ENCODE measurements around the gene CNTNAP4.
A peak's percentile ranks its signal among the peaks of the same experiment; 100 is the strongest.

The CNTNAP4 gene

DNA sequence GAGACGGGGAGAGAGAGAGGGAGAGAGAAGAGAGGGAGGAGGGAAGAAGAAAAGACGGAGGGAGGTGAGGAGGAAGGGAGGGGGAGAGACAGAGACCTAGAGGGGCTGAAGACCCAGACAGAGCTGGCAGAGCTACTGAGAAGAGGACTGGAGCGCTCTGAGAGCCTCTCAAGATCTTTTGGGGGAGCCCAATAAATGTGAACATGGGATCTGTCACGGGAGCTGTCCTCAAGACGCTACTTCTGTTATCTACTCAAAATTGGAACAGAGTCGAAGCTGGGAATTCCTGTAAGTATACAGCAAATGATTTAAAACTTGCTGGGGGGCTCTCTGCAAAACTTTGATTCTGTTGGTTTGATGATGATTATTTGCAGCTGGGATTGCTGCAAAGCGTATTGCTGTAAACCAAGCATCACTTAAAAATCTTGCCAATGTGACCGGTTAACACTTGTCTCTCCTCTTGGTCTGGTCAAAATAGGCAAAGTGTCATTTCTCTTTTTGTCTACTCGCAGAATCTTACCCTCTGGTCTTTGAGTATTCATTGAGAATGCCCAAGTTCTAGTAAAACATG is 344 bp downstream of the CNTNAP4 start:
- Histone ChIP-seq H3K4me1 (ENCODE audit: insufficient read depth, low read length) (no peaks in the 10 kb centered on the region), H3K4me3 (ENCODE audit: low read length) (peak overlapping the region; percentile 60; the same call in 1 of the 2 replicates), H3K36me3 (ENCODE audit: insufficient read depth, low read depth, low read length) (no peaks in the 10 kb centered on the region), H3K9me3 (ENCODE audit: insufficient read depth, low read depth, low read length) (no peaks in the 10 kb centered on the region), H3K9ac (ENCODE audit: low read depth, low read length) (no peak overlapping the region), H3K27me3 (ENCODE audit: insufficient read depth, low read length) (peaks cover 22% of the 10 kb centered on the region), H3K27ac (ENCODE audit: low read length) (no peak overlapping the region)

GRCh38 chr16:76278086-76278485 is 885 bp downstream of the CNTNAP4 start:
- Histone ChIP-seq H3K27ac (ENCODE audit: low read length) (no peak overlapping the region), H3K9me3 (ENCODE audit: insufficient read depth, low read depth, low read length) (no peaks in the 10 kb centered on the region), H3K9ac (ENCODE audit: low read depth, low read length) (no peak overlapping the region), H3K27me3 (ENCODE audit: insufficient read depth, low read length) (peaks cover 22% of the 10 kb centered on the region), H3K4me1 (ENCODE audit: insufficient read depth, low read length) (no peaks in the 10 kb centered on the region), H3K36me3 (ENCODE audit: insufficient read depth, low read depth, low read length) (no peaks in the 10 kb centered on the region), H3K4me3 (ENCODE audit: low read length) (no peak overlapping the region)

DNA sequence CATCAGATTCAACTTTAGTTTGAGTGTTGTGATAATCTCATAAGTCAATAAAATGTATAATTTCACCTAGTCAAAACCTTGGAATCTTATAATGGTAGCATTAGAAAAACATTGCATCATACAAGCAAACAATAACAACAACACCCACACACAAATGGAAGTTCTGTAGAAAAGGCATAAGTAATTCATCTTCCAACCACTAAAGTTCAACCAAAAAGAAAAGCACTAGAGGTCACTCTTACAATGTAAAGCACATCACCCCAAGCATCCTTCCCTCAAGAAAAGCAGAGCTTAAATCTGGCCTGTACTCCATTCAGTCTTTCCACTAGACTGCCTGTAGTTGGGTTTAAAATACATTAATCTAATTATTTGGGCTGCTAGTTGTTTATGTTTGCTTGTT is 1.8 kb downstream of the CNTNAP4 start:
- H3K27me3 ChIP-seq (ENCODE audit: insufficient read depth, low read length), result peaks cover 22% of the 10 kb centered on the region
- no peak overlapping the region for H3K27ac ChIP-seq (ENCODE audit: low read length)
- H3K36me3 ChIP-seq (ENCODE audit: insufficient read depth, low read depth, low read length), result no peaks in the 10 kb centered on the region
- no peak overlapping the region for H3K4me3 ChIP-seq (ENCODE audit: low read length)
- no peaks in the 10 kb centered on the region for H3K4me1 ChIP-seq (ENCODE audit: insufficient read depth, low read length)
- no peaks in the 10 kb centered on the region for H3K9me3 ChIP-seq (ENCODE audit: insufficient read depth, low read depth, low read length)
- H3K9ac ChIP-seq (ENCODE audit: low read depth, low read length), result no peak overlapping the region

DNA sequence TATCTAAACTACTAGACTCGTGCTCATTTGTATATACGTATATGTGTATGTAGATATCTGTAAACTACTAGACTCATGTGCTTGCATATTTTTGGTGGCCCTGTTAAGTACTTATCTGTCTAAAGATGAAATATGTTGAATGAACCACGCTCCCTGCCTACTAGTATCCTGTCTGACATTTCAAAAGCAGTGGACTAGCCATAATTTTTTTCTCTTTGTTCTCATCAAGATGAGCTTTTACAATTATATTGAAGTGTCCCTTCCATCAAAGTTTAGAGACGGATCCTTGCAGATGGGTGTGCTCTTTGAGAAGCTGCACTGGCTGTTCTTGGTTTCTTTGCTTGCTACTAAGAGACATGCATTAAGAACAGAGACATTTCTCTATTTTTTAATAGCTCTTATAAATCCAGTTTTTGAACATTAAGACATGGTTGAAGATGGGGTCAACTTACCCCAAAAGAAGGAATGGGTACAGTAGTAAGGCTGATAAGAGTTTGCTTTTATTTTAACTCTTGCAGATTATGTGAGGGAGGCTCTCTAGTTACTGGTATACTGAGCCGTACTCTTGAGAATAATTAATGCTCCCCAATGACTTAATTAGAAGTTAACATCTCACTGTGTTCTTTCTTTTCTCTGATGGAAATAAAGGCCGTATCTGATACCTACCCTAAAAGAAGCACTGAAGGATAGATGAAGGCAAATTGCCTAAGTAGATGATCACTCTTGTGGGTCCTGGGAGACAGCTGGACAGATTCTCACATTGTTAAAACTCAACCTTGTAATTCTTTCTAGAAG is 3.4 kb downstream of the CNTNAP4 start:
- no peak overlapping the region for H3K4me3 ChIP-seq (ENCODE audit: low read length)
- H3K27me3 ChIP-seq (ENCODE audit: insufficient read depth, low read length), result peaks cover 22% of the 10 kb centered on the region
- H3K27ac ChIP-seq (ENCODE audit: low read length), result no peak overlapping the region
- no peaks in the 10 kb centered on the region for H3K9me3 ChIP-seq (ENCODE audit: insufficient read depth, low read depth, low read length)
- H3K9ac ChIP-seq (ENCODE audit: low read depth, low read length), result no peak overlapping the region
- H3K36me3 ChIP-seq (ENCODE audit: insufficient read depth, low read depth, low read length), result no peaks in the 10 kb centered on the region
- no peaks in the 10 kb centered on the region for H3K4me1 ChIP-seq (ENCODE audit: insufficient read depth, low read length)

- no peaks in the 10 kb centered on the region for H3K27me3 ChIP-seq (ENCODE audit: insufficient read depth, low read length)
- no peak overlapping the region for H3K4me3 ChIP-seq (ENCODE audit: low read length)
- H3K9ac ChIP-seq (ENCODE audit: low read depth, low read length), result no peak overlapping the region
- no peaks in the 10 kb centered on the region for H3K9me3 ChIP-seq (ENCODE audit: insufficient read depth, low read depth, low read length)
- no peak overlapping the region for H3K27ac ChIP-seq (ENCODE audit: low read length)
- no peaks in the 10 kb centered on the region for H3K36me3 ChIP-seq (ENCODE audit: insufficient read depth, low read depth, low read length)
- H3K4me1 ChIP-seq (ENCODE audit: insufficient read depth, low read length), result no peaks in the 10 kb centered on the region
These were observed 10.3 kb downstream of the CNTNAP4 start for GRCh38 chr16:76287466-76287865.

DNA sequence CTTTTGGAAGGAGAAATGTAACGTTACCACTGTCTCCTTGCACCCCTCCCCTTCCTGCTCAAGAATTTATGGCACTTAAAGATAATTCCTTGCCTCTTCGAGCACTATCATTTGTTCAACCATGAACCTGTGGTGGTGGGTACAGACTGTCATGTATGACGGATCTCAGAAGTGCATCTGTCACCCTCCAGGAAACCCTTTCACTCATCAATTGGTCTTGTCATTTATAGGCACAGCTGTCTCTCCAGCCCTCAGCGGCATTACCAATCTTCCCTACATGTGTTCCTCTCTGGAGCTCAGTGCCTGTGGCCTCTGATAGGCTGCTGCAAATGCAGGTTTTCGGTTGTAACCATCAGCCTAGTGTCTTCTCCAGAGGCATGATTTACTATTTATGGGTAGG is 15.0 kb downstream of the CNTNAP4 start:
- no peak overlapping the region for H3K4me3 ChIP-seq (ENCODE audit: low read length)

DNA sequence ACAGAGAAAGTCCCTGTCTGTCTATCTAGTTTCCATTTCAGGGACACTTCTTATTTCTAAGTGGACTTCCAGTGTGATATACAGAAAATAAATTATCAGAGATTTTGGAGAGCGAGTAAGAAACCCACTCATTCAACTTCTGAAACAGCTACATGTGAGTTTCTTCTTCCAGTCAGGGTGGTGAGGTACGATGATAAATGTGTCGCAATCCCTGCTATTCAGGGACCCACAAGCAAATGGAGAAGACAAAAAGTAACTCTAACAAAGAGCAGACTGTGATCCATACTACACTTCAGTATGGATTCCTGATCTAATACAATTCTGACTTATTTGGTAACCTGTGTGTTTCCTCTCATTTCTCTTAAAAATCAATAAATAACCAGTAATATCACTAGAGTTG is 16.8 kb downstream of the CNTNAP4 start:
- no peaks in the 10 kb centered on the region for H3K36me3 ChIP-seq (ENCODE audit: insufficient read depth, low read depth, low read length)
- H3K9me3 ChIP-seq (ENCODE audit: insufficient read depth, low read depth, low read length), result no peaks in the 10 kb centered on the region
- H3K27me3 ChIP-seq (ENCODE audit: insufficient read depth, low read length), result no peaks in the 10 kb centered on the region
- no peak overlapping the region for H3K9ac ChIP-seq (ENCODE audit: low read depth, low read length)
- H3K4me1 ChIP-seq (ENCODE audit: insufficient read depth, low read length), result no peaks in the 10 kb centered on the region
- no peak overlapping the region for H3K4me3 ChIP-seq (ENCODE audit: low read length)
- no peak overlapping the region for H3K27ac ChIP-seq (ENCODE audit: low read length)

More for the DNA sequence above, 15.0 kb downstream of the CNTNAP4 start:
- H3K4me1 ChIP-seq (ENCODE audit: insufficient read depth, low read length), result no peaks in the 10 kb centered on the region
- H3K27ac ChIP-seq (ENCODE audit: low read length), result no peak overlapping the region
- no peaks in the 10 kb centered on the region for H3K27me3 ChIP-seq (ENCODE audit: insufficient read depth, low read length)
- no peaks in the 10 kb centered on the region for H3K9me3 ChIP-seq (ENCODE audit: insufficient read depth, low read depth, low read length)
- no peaks in the 10 kb centered on the region for H3K36me3 ChIP-seq (ENCODE audit: insufficient read depth, low read depth, low read length)
- no peak overlapping the region for H3K9ac ChIP-seq (ENCODE audit: low read depth, low read length)

DNA sequence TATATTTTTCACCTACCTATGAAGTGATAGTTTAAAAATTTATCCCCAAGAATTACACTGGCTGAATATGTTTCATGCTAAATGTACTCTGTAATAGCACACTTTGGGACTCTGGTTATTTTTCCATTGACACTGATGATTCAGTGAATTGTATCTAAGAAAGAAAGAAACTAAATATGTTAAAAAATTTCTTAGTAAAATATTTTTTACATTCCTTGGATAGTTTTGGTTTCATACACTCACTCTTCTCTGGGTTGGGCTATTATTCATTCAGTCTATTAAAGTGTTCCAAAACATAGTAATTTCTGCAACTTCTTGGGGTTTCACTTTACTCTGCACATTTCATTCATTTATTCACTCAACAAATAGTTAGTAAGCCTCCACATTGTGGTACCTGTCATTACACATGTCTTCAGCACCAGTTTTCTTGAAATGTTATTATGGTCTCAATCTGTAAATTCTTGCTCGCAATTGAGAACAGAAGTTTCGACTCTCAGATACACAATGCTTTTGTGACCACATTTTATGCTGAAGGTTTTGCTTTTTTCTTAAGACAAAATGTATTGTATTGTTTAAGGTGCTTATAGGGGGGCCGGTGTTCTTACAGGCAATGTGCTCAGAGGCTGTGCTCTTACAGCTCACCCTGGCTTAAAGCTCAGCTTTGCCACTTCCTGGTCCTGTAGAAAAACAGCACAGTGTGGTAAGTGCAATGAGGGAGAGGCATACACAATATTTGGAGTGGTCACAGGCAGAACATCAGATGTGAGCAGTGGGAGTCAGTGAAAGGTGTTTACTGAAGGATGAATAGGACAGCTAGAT is 17.4 kb downstream of the CNTNAP4 start:
- Histone ChIP-seq H3K4me3 (ENCODE audit: low read length) (no peak overlapping the region), H3K9ac (ENCODE audit: low read depth, low read length) (no peak overlapping the region), H3K4me1 (ENCODE audit: insufficient read depth, low read length) (no peaks in the 10 kb centered on the region), H3K27me3 (ENCODE audit: insufficient read depth, low read length) (no peaks in the 10 kb centered on the region), H3K9me3 (ENCODE audit: insufficient read depth, low read depth, low read length) (no peaks in the 10 kb centered on the region), H3K36me3 (ENCODE audit: insufficient read depth, low read depth, low read length) (no peaks in the 10 kb centered on the region), H3K27ac (ENCODE audit: low read length) (no peak overlapping the region)

GRCh38 chr16:76297941-76298340 is 20.7 kb downstream of the CNTNAP4 start:
- H3K9ac ChIP-seq (ENCODE audit: low read depth, low read length), result no peak overlapping the region
- no peaks in the 10 kb centered on the region for H3K9me3 ChIP-seq (ENCODE audit: insufficient read depth, low read depth, low read length)
- no peaks in the 10 kb centered on the region for H3K27me3 ChIP-seq (ENCODE audit: insufficient read depth, low read length)
- no peak overlapping the region for H3K4me3 ChIP-seq (ENCODE audit: low read length)
- H3K27ac ChIP-seq (ENCODE audit: low read length), result no peak overlapping the region
- H3K4me1 ChIP-seq (ENCODE audit: insufficient read depth, low read length), result no peaks in the 10 kb centered on the region
- H3K36me3 ChIP-seq (ENCODE audit: insufficient read depth, low read depth, low read length), result no peaks in the 10 kb centered on the region

DNA sequence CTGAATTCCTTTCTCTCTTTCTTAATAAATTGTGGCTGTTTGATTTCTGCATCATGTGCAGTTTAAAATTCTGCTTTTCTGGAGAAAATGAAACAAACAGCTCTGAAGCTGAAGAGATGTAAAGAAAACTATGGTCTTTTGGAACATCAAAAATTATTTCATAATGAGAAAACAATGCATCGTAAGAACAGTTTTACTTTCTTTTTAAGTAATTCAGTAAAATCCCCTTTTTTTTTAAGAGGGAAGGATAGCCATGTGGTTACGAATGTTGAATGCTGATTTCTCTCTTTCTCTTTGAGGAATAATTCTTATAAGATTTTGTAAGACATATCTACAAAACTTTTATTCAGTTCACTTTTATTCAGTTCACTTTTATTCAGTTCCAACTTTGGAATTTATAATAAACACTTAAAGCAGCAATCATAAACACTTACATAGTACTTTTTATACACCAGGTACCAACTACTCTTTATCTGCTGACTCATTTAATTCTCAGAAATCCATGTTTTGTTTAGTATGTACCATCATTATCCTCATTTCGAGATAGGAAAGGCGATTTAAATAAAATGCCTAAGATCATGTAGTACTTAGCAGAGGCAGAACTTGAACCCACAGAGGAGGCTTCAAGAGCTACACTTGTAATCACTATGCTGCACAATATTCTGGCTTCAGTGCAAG is 26.6 kb downstream of the CNTNAP4 start:
- no peak overlapping the region for H3K27ac ChIP-seq (ENCODE audit: low read length)
- H3K36me3 ChIP-seq (ENCODE audit: insufficient read depth, low read depth, low read length), result no peaks in the 10 kb centered on the region
- no peak overlapping the region for H3K9ac ChIP-seq (ENCODE audit: low read depth, low read length)
- no peaks in the 10 kb centered on the region for H3K4me1 ChIP-seq (ENCODE audit: insufficient read depth, low read length)
- no peaks in the 10 kb centered on the region for H3K27me3 ChIP-seq (ENCODE audit: insufficient read depth, low read length)
- no peaks in the 10 kb centered on the region for H3K9me3 ChIP-seq (ENCODE audit: insufficient read depth, low read depth, low read length)
- H3K4me3 ChIP-seq (ENCODE audit: low read length), result no peak overlapping the region

GRCh38 chr16:76309639-76310335 is 32.6 kb downstream of the CNTNAP4 start:
- H3K27ac ChIP-seq (ENCODE audit: low read length), result no peak overlapping the region
- H3K4me1 ChIP-seq (ENCODE audit: insufficient read depth, low read length), result no peaks in the 10 kb centered on the region
- H3K4me3 ChIP-seq (ENCODE audit: low read length), result no peak overlapping the region
- no peak overlapping the region for H3K9ac ChIP-seq (ENCODE audit: low read depth, low read length)
- H3K36me3 ChIP-seq (ENCODE audit: insufficient read depth, low read depth, low read length), result no peaks in the 10 kb centered on the region
- no peaks in the 10 kb centered on the region for H3K9me3 ChIP-seq (ENCODE audit: insufficient read depth, low read depth, low read length)
- H3K27me3 ChIP-seq (ENCODE audit: insufficient read depth, low read length), result no peaks in the 10 kb centered on the region

Data from iPS-20b (cell line).